ENCODE data around the gene COL4A6.

The COL4A6 gene

DNA sequence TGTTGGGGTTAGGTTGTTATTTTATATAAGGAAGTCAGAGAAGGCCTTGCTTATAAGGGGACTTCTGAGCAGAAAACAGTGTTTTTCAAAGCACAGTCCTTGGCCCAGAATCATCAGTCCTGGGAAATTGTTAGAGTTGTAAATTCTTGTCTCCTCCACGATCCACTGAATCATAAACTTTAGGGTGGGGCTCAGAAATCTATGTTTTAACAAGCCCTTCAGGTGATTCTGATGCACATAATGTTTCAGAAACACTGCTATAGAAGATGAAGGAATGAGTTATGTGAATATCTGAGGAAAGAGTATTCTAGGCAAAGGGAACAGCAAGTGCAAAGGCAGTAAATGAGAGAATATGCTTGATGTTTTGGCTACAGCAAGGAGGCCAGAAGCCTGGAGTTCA is 121.8 kb downstream of the COL4A6 start:
- Histone ChIP-seq H3K27me3 (ENCODE audit: control insufficient read depth, low read length) (no peaks in the 10 kb centered on the region), H3K4me2 (ENCODE audit: low read length) (no peak overlapping the region), H4K20me1 (ENCODE audit: control insufficient read depth, insufficient read depth, low read depth, low read length) (no peaks in the 10 kb centered on the region), H3K4me1 (ENCODE audit: control insufficient read depth, low read length) (no peaks in the 10 kb centered on the region), H3K27ac (ENCODE audit: low read depth, low read length) (no peak overlapping the region), H3K9me2 (replicated peaks; ENCODE audit: control insufficient read depth, low read length) (no peaks in the 10 kb centered on the region), H3K36me3 (ENCODE audit: control insufficient read depth, low read length) (no peaks in the 10 kb centered on the region), H3F3A (ENCODE audit: control insufficient read depth, insufficient read depth) (no peaks in the 10 kb centered on the region), H3K79me2 (ENCODE audit: control insufficient read depth, low read length) (no peaks in the 10 kb centered on the region), H3K9me3 (ENCODE audit: control insufficient read depth, insufficient read depth, low read length) (no peaks in the 10 kb centered on the region), H3K4me3 (ENCODE audit: low read length) (no peak overlapping the region)
- TF ChIP-seq, protein P1, sequence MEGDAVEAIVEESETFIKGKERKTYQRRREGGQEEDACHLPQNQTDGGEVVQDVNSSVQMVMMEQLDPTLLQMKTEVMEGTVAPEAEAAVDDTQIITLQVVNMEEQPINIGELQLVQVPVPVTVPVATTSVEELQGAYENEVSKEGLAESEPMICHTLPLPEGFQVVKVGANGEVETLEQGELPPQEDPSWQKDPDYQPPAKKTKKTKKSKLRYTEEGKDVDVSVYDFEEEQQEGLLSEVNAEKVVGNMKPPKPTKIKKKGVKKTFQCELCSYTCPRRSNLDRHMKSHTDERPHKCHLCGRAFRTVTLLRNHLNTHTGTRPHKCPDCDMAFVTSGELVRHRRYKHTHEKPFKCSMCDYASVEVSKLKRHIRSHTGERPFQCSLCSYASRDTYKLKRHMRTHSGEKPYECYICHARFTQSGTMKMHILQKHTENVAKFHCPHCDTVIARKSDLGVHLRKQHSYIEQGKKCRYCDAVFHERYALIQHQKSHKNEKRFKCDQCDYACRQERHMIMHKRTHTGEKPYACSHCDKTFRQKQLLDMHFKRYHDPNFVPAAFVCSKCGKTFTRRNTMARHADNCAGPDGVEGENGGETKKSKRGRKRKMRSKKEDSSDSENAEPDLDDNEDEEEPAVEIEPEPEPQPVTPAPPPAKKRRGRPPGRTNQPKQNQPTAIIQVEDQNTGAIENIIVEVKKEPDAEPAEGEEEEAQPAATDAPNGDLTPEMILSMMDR (IDR thresholded peaks at IDR 0.05; ENCODE audit: low read depth, low read length, poor library complexity, severe bottlenecking): no peak
- TF ChIP-seq EZH2phosphoT487 (IDR thresholded peaks at IDR 0.05; ENCODE audit: borderline replicate concordance, low read length): no peak

GRCh38 chrX:108313669-108314068 is 124.6 kb downstream of the COL4A6 start:
- no peaks in the 10 kb centered on the region for H3F3A ChIP-seq (ENCODE audit: control insufficient read depth, insufficient read depth)
- H3K79me2 ChIP-seq (ENCODE audit: control insufficient read depth, low read length): no peaks in the 10 kb centered on the region
- no peaks in the 10 kb centered on the region for H3K27me3 ChIP-seq (ENCODE audit: control insufficient read depth, low read length)
- TF ChIP-seq, protein P1 (IDR thresholded peaks at IDR 0.05; ENCODE audit: low read depth, low read length, poor library complexity, severe bottlenecking): no peak
- no peak for TF ChIP-seq EZH2phosphoT487 (IDR thresholded peaks at IDR 0.05; ENCODE audit: borderline replicate concordance, low read length)
- no peak overlapping the region for H3K27ac ChIP-seq (ENCODE audit: low read depth, low read length)
- no peaks in the 10 kb centered on the region for H3K4me1 ChIP-seq (ENCODE audit: control insufficient read depth, low read length)
- no peaks in the 10 kb centered on the region for H3K9me2 ChIP-seq (replicated peaks; ENCODE audit: control insufficient read depth, low read length)
- H4K20me1 ChIP-seq (ENCODE audit: control insufficient read depth, insufficient read depth, low read depth, low read length): no peaks in the 10 kb centered on the region
- no peaks in the 10 kb centered on the region for H3K36me3 ChIP-seq (ENCODE audit: control insufficient read depth, low read length)
- no peak overlapping the region for H3K4me2 ChIP-seq (ENCODE audit: low read length)
- no peak overlapping the region for H3K4me3 ChIP-seq (ENCODE audit: low read length)
- H3K9me3 ChIP-seq (ENCODE audit: control insufficient read depth, insufficient read depth, low read length): no peaks in the 10 kb centered on the region

- Histone ChIP-seq H3K27me3 (ENCODE audit: control insufficient read depth, low read length) (no peaks in the 10 kb centered on the region), H3K4me2 (ENCODE audit: low read length) (no peak overlapping the region), H3K36me3 (ENCODE audit: control insufficient read depth, low read length) (no peaks in the 10 kb centered on the region), H3F3A (ENCODE audit: control insufficient read depth, insufficient read depth) (no peaks in the 10 kb centered on the region), H3K27ac (ENCODE audit: low read depth, low read length) (no peak overlapping the region), H3K4me1 (ENCODE audit: control insufficient read depth, low read length) (no peaks in the 10 kb centered on the region), H3K79me2 (ENCODE audit: control insufficient read depth, low read length) (no peaks in the 10 kb centered on the region), H3K9me2 (replicated peaks; ENCODE audit: control insufficient read depth, low read length) (no peaks in the 10 kb centered on the region), H3K4me3 (ENCODE audit: low read length) (no peak overlapping the region), H4K20me1 (ENCODE audit: control insufficient read depth, insufficient read depth, low read depth, low read length) (no peaks in the 10 kb centered on the region), H3K9me3 (ENCODE audit: control insufficient read depth, insufficient read depth, low read length) (no peaks in the 10 kb centered on the region)
- TF ChIP-seq, protein P1 (IDR thresholded peaks at IDR 0.05; ENCODE audit: low read depth, low read length, poor library complexity, severe bottlenecking): no peak
- no peak for TF ChIP-seq EZH2phosphoT487 (IDR thresholded peaks at IDR 0.05; ENCODE audit: borderline replicate concordance, low read length)
Measured at GRCh38 chrX:108312957-108313356, 125.3 kb downstream of the COL4A6 start.

GRCh38 chrX:108312011-108312410 is 126.2 kb downstream of the COL4A6 start:
- Histone ChIP-seq H3K9me3 (ENCODE audit: control insufficient read depth, insufficient read depth, low read length) (no peaks in the 10 kb centered on the region), H3K79me2 (ENCODE audit: control insufficient read depth, low read length) (no peaks in the 10 kb centered on the region), H3K27ac (ENCODE audit: low read depth, low read length) (no peak overlapping the region), H3K9me2 (replicated peaks; ENCODE audit: control insufficient read depth, low read length) (no peaks in the 10 kb centered on the region), H3K27me3 (ENCODE audit: control insufficient read depth, low read length) (no peaks in the 10 kb centered on the region), H3K4me3 (ENCODE audit: low read length) (no peak overlapping the region), H3F3A (ENCODE audit: control insufficient read depth, insufficient read depth) (no peaks in the 10 kb centered on the region), H3K4me1 (ENCODE audit: control insufficient read depth, low read length) (no peaks in the 10 kb centered on the region), H3K4me2 (ENCODE audit: low read length) (no peak overlapping the region), H4K20me1 (ENCODE audit: control insufficient read depth, insufficient read depth, low read depth, low read length) (no peaks in the 10 kb centered on the region), H3K36me3 (ENCODE audit: control insufficient read depth, low read length) (no peaks in the 10 kb centered on the region)
- TF ChIP-seq, protein P1 (IDR thresholded peaks at IDR 0.05; ENCODE audit: low read depth, low read length, poor library complexity, severe bottlenecking): no peak
- no peak for TF ChIP-seq EZH2phosphoT487 (IDR thresholded peaks at IDR 0.05; ENCODE audit: borderline replicate concordance, low read length)

Data from DOHH2 (cell line).